SK-MEL-5 (cell line): ENCODE data around the gene CHST11. TPM values are rescaled to one million over a fixed set of nuclear protein-coding genes. Genes with fewer than 3 reads are reported as not detected.
A peak's percentile ranks its signal among the peaks of the same experiment; 100 is the strongest.

Experiments used
- DNase-seq: peaks from one replicate; pipeline ENCODE4 v3.0.0-alpha.2; 2016; ENCODE audit warnings: low read depth, low spot score
- in situ Hi-C: cut with HindIII; loops from 2 replicates; pipeline ENCODE4 v1.10.0; 2016; ENCODE audit warnings: low sequenced_read_pairs, high pct_unique_total_duplicates, low pct_unique_long_range_greater_than_20kb
- total RNA-seq: library from RNA; depleted of rRNA; stranded (reverse); fragments of >200 nt; shearing (Covaris generic); gene quantifications from 2 replicates; pipeline ENCODE4 v1.2.3, GENCODE V29; 2014

CHST11 gene
- total RNA-seq, 1 experiment from 2014 or later = 27.4 TPM

DNA sequence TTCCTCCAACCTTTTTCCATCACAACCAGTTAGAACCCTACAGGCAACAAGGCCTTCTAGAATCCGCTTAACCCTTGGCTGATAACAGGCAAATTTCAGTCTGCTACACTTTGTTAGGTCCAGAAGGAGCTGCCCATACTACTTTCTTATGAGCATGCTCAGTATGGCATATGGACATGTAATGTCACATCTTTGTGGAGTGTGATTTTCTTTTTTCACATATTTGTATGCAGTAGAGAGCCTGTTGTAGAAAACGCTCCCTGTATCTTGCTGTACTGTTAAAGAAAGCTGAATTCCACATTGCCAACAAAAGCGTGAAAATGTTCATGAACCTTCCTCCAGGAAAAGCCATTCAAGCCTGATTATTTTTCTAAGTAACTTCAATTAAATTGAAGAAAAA lies 304.9 kb downstream of the CHST11 start:
- in situ Hi-C loops = no loop called here
- no peak for DNase-seq

DNA sequence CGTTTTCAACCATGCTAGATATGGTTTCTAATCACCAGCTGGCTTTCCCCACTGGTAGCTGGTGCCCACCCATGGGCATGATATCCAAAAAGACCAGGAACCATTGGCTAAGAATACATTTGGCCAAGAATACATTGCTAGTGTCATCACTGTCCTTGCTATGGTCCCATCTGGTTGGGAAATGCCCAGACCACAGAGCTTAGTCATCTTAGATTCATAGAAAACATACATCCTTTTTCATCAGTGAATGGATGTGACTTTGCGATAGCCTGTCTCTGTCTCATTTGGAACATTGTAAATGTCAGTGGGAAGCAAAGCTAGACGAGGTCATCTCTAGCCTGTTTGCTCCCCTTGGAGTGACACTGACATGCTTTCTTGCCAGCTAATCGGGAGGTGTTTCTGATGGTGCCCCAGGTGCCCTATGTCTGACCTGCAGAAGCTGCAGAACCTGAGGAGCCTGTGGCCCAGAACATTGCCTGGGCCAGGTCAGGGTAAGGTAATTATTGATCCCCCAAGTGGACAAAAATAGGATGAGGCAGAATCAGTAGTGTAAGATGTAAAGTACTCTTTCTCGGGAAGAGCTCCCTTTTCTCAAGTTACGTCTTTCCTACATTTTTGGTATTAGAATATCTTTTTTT lies 306.5 kb downstream of the CHST11 start:
- in situ Hi-C loops = no loop called here
- DNase-seq = no peak

DNA sequence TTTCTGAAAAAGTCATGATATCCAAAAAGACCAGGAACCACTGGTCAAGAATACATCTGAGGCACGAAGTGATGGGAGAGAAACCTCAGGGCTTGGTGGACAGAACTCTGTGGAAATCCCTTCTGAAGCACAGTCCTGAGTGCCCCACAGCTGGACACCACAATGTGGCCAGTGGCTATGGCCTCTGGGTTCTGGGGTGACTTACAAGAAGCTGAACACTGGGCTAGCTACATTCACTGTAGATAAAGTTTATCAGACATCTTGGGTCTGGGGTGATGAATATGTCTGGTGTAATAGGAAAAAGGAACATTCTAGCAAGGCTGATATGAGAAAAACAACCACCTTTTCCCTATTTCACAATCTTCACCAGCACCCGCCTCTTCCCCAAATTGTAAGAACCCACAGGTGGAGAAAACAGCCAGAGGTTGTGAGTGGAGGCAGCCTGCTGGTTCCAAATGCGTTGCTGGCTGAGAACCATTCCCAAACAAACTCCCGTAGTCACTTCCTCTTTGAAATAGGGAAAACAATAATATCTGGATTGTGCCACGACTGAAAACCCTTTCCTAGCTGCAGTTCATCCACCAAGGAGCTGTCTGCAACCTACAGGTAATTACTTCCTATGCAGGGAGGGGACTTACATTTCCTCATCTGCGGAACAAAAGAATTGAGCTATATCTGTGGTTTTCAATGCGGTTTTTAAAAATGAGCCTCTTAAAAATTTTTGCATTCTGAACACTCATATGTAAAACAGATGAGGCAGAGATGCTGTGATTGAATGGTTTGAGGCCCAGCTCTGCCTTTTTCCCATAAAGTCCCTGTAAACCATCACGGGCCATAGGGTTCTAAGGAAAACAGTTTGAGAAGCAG lies 307.7 kb downstream of the CHST11 start:
- in situ Hi-C loops = no loop called here
- no peak for DNase-seq

DNA sequence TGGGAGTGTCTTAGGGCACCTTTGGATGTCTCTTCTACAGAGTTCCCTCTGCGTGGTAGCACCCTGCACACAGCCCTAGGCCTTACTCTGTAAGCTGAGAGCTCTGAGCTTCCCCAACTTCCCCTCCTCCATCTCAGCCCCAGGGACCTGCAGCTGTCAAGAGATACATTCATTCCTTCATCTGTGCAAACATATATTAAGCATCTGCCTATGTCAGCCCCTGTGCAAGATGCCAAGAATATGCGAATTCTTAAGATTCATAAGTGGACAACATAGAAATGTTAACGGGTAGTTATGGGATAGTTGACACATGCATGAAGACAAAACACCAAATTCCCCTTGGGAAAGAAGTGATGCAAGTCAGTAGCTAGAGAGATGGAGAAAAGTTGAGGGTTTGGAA lies 310.5 kb downstream of the CHST11 start:
- DNase-seq = no peak
- in situ Hi-C loops = no loop called here

DNA sequence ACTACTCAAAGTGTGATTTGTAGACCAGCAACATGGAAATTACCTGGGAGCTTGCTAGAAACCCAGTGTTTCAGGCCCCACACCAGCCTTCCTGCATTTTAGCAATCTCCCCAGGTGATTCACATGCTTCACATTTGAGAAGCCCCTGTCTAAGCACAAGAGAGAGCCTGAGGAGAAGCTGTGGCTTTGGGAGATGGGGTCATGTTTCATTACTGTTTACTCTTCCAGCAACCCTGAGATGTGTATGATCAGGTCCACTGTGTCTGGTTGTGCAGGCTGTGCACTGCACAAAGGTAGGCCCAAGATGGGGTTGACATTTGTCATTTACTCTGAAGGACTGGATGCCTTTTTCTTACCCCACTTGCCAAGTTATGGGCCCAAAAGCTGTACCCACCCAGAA lies 311.3 kb downstream of the CHST11 start:
- no peak for DNase-seq
- in situ Hi-C loops = no loop called here

DNA sequence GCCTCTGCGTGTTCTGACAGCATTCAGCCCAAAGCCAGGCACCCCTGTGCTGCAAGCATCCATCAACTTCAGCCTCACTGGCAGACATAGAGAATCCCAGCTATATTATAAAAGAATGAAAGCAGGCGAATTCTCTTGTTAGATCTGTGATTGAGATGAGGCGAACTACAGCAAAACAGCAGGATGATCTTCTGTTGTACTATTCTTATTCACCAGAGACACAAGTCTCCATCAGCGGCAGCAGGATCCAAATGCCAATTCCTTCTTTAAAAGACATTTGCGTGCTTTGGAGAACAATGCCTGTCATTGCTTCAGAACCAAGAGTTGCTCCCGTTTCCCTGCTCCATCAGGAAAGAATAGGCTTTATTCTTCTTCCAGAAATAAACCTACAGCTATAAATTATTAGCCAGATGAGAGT lies 312.4 kb downstream of the CHST11 start:
- peak; percentile 74 for DNase-seq
- in situ Hi-C loops = no loop called here

GRCh38 chr12:104772336-104772735 lies 315.6 kb downstream of the CHST11 start:
- DNase-seq = no peak
- in situ Hi-C loops = no loop called here

GRCh38 chr12:104775731-104776231 lies 319.0 kb downstream of the CHST11 start:
- peak; percentile 70 for DNase-seq
- in situ Hi-C loops = no loop called here

DNA sequence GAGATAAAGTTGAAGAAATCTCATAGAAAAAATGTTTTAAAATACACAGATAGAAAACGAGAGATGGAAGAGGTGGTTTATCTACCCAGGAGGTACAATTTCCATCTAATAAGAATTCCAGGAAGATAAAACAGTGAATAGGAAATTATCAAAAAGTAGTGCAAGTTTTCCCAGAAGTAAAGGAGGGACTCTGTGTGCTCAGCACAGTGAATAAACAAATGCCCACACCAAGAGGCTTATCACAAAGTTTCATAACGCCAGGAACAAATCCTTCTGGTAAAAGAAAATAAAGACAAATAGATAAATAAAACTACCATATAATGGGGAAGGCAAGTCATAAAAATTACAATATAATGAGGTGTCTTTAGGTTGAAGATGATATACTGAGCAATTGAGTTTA lies 322.4 kb downstream of the CHST11 start:
- no peak for DNase-seq
- in situ Hi-C loops = no loop called here

DNA sequence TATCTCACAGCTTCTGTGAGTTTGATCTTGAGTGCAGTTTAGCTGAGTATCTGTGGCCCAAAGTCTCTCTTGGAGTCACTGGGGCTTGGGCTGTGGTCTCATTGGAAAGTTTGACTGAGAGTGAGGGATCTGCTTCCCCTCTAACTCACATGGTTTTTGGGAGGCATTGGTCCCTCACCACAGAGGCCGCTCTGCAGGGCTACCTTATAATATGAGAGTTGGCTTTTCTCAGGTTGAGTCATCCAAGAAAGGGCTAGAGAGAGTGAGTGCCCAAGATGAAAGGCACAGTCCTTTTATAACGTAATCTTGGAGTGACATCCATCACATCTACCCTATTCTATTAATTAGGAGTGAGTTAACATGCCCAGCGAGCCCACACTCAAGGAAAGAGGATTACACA lies 325.5 kb downstream of the CHST11 start:
- in situ Hi-C loops = no loop called here
- no peak for DNase-seq

- no peak for DNase-seq
- in situ Hi-C loops = no loop called here
Measured at GRCh38 chr12:104784592-104784991, 327.8 kb downstream of the CHST11 start.

GRCh38 chr12:104785886-104786285 lies 329.1 kb downstream of the CHST11 start:
- in situ Hi-C loops = no loop called here
- DNase-seq = no peak

DNA sequence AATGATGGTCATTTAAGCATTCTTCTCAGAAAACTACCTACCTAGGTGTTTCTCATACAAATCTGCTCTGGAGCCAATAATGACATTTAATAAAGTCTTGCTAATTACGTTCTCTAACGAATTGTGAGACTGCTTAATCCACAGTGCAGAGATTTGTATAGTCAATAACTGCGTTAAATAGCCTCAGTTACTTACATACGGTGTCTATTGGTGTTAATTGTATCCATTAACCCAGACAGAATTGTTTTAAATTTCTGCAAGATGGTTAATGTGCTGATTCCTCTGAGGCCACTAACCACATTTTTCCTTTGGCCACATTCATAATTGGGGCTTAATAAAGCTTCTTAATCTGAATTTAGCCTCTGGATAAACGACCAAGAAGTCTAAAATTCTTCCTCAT lies 329.6 kb downstream of the CHST11 start:
- DNase-seq = no peak
- in situ Hi-C loops = no loop called here

GRCh38 chr12:104788840-104789271 lies 332.1 kb downstream of the CHST11 start:
- peak; percentile 71 for DNase-seq
- in situ Hi-C loops = no loop called here

DNA sequence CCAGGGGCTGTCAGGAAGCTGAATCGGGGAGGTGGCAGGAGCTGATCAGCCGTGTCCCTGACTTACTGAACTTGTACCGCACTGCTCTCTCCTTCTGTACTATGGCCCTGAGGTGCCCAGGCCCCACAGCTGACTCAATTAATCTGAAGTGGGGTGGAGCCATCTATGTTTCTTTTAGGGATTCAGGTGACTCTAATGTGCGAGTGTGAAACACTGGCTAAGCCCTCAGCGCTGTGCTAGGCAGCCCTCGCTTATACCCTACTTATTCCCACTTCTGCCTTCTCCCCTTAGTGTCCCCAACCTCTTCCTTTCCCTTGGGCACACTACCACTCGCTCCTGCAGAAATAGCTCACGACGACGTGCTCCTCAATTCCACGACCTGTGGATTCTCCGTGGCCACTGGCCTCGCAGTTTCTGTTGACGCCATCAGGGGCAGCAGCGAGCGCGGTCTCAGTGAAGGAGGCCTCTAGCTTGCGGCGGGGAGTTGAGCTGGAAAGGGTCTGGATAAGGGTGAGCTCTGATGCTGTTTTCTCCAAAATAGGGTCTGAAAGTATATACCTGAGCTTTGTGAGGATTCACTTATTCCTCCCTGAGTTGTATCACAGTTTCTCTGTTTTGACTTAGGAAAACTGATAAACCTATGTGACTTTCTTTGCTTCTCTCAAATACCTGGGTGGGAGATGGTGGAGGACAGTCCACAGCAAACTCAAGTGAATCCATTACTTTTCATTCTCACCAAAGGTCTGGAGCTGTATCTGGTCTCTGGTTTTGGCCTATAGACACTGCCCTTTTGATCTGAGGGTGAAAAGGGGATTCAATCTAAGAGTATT lies 333.8 kb downstream of the CHST11 start:
- in situ Hi-C loops = no loop called here
- peak; percentile 14 for DNase-seq

GRCh38 chr12:104792570-104792969 lies 335.8 kb downstream of the CHST11 start:
- in situ Hi-C loops = no loop called here
- peak; percentile 52 for DNase-seq

GRCh38 chr12:104793285-104793684 lies 336.5 kb downstream of the CHST11 start:
- DNase-seq = peak; percentile 93
- in situ Hi-C loops = no loop called here

DNA sequence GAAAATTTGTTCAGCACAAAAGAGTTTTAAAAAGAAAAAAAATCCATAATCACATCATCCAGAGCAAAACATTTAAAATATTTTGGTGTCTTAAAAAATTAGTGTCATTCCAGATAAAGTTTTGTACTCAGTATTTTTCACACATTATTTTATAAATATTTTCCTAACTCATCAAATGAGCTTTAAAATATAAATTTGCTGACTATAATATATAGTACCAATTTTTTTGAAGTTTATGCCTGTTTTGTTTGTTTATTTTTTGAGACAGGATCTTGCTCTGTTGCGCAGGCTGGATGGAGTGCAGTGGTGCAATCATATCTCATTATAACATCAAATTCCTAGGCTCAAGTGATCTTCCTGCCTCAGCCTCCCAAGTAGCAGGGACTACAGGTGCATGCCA lies 337.2 kb downstream of the CHST11 start:
- no peak for DNase-seq
- in situ Hi-C loops = no loop called here
